Thyroid gland (tissue), 4 donors: ENCODE measurements around the gene TRAIP.

Experiments
- CTCF ChIP-seq, 6 experiments: fragments of 200-600 bp in 3 of 6; fragments of 450-650 bp in 3 of 6; sonication (generic) in 3 of 6; IDR thresholded peaks; one replicate each; pipeline ENCODE4 v1.5.1; 2016 to 2019; ENCODE audit warnings: antibody characterized with exemption in 6 of 6, mild to moderate bottlenecking in 2 of 6, inconsistent platforms in 1 of 6, moderate library complexity in 1 of 6
- POLR2A ChIP-seq, 2 donors: fragments of 450-650 bp; IDR thresholded peaks; one replicate each; pipeline ENCODE4 v1.6.1; 2017; ENCODE audit warnings: antibody characterized with exemption in 2 of 2, mild to moderate bottlenecking in 2 of 2, moderate library complexity in 1 of 2

GRCh38 chr3:49801160-49801559, 55.2 kb downstream of the TRAIP start:
- no peak for TF ChIP-seq CTCF (IDR thresholded peaks at IDR 0.05)
- no peak for TF ChIP-seq POLR2A (IDR thresholded peaks at IDR 0.05)
